Heart right ventricle (tissue), 16 donors: Measurements from ENCODE around the gene RSPH1. TPM values are rescaled to one million over a fixed set of nuclear protein-coding genes. Genes with fewer than 3 reads are reported as not detected.

Experiments
- ATAC-seq, 8 donors: fragments of 200-7000 bp; cut with Tn5 transposase; one replicate each; pipeline ENCODE4 v1.9.1; 2020; ENCODE audit warnings: mild to moderate bottlenecking in 8 of 8, moderate library complexity in 8 of 8, moderate number of reproducible peaks in 1 of 8
- DNase-seq, 2 donors: peaks; one replicate each; pipeline ENCODE4 v3.0.0-alpha.2; 2020
- H3K27ac ChIP-seq, 10 donors: fragments of 200-600 bp; sonication (generic) in 2 of 10; one replicate each; pipeline versions ENCODE4 v1.5.0 to v1.8.0; 2020 to 2022; ENCODE audit warnings: mild to moderate bottlenecking in 3 of 10
- H3K27me3 ChIP-seq, 7 donors: fragments of 200-600 bp; one replicate each; pipeline ENCODE4 v1.8.0; 2021 to 2022; ENCODE audit warnings: mild to moderate bottlenecking in 2 of 7
- H3K36me3 ChIP-seq, 9 donors: fragments of 200-600 bp; sonication (generic) in 1 of 9; one replicate each; pipeline versions ENCODE4 v1.5.0 to v1.8.0; 2020 to 2022; ENCODE audit warnings: mild to moderate bottlenecking in 2 of 9
- H3K4me1 ChIP-seq, 9 donors: fragments of 200-600 bp; sonication (generic) in 1 of 9; one replicate each; pipeline versions ENCODE4 v1.5.0 to v1.8.0; 2020 to 2022; ENCODE audit warnings: mild to moderate bottlenecking in 4 of 9
- H3K4me3 ChIP-seq, 10 donors: fragments of 200-600 bp; sonication (generic) in 2 of 10; one replicate each; pipeline versions ENCODE4 v1.5.0 to v1.8.0; 2020 to 2022; ENCODE audit warnings: mild to moderate bottlenecking in 7 of 10, moderate library complexity in 2 of 10
- H3K9me3 ChIP-seq, 11 donors: fragments of 200-600 bp in 10 of 11; sonication (generic) in 2 of 11; one replicate each; pipeline versions ENCODE4 v1.5.0 to v1.8.0; 2013 to 2022; ENCODE audit warnings: mild to moderate bottlenecking in 2 of 11, control low read depth in 1 of 11, moderate library complexity in 1 of 11
- CTCF ChIP-seq, 9 donors: fragments of 200-600 bp; sonication (generic) in 2 of 9; IDR thresholded peaks; one replicate each; pipeline versions ENCODE4 v1.5.0 to v1.8.0; 2021 to 2022; ENCODE audit warnings: antibody characterized with exemption in 9 of 9, mild to moderate bottlenecking in 5 of 9, moderate library complexity in 1 of 9
- WGBS, 2 donors: extraction: QIAGEN DNeasy Blood & Tissue Kit; methylation state at CpG; one replicate each; pipeline ENCODE4 v1.1.7; 2013; ENCODE audit warnings: inconsistent platforms in 1 of 2; 5-methylcytosine and 5-hydroxymethylcytosine counted together
- intact Hi-C, 10 donors: fragments of 100-400 bp; cut with DNase I; formaldehyde crosslinking; loops; one replicate each; pipeline versions ENCODE4 v1.11.1 to v1.14.2; 2022
- polyA plus RNA-seq, 2 donors: library from polyadenylated mRNA; stranded (reverse); fragments of 200-250 nt; gene quantifications; one replicate each; pipeline ENCODE4 v1.2.3, GENCODE V29; 2013
- total RNA-seq, 10 donors: library from RNA; stranded (reverse); fragmentation: NEBNext Ultra II Directional in 3 of 10; extraction: Animal tissue kit (Norgen Biotek cat#: 25700) in 3 of 10; gene quantifications; one replicate each; pipeline versions ENCODE4 v1.2.1 to v1.2.4, GENCODE V29; 2021 to 2023
- donor health status: Arrhythmogenic right ventricular cardiomyopathy.
- donor health status: ischemic (EF 13 %, LVEDD 7.1; RV severe dilation, severe dysfunction).
- donor health status: healthy with polysubstance abuse.
- donor health status: DM: no; HTN: yes; CAD: no.
- donor health status: DM: no; HTN: no; CAD: no.
- donor health status: ischemic (EF 25% LVEDD 6.9; RV normal size, moderate dysfunction).
- donor health status: ischemic (EF 25% LVEDD 5.7; RV mildly dilated, moderate dysfunction).
- donor health status: healthy.
- donor health status: DM: yes; HTN: yes; CAD: no.
- donor health status: Ischemic cardiomyopathy.
- donor health status: ischemic (EF 35%, LVEDD 5.7; RV mildly dilated, moderate dysfunction).
- donor health status: nonischemic (EF 11% LVEDD 7.7; RV severe dilation, severe dysfunction).
- donor health status: DM: yes; HTN: yes; CAD: no.
- donor health status: PGD.
- donor health status: ischemic (EF 29% LVEDD 5.4; RV normal size, mild dysfunction).
- donor health status: nonischemic (EF 23%, LVEDD 6.1; RV moderate dilation, normal function).

RSPH1 gene
- total and polyA plus RNA-seq, 12 donors: 0.06 to 0.36 (median 0.20) TPM; not detected in 9

GRCh38 chr21:42443876-42444744, 51.9 kb downstream of the RSPH1 start:
- DNase-seq (no peak), ATAC-seq (no peak)
- intact Hi-C loops: loop anchor here in 5 of 10 donors (10.0 kb wide), 3 partner anchors 99 to 129 kb away; partner anchors contain the start of gene TFF3 (in 2 of the 5)
- Histone ChIP-seq H3K27ac (no peak overlapping the region), H3K4me3 (no peak overlapping the region), H3K9me3 (no peaks in the 10 kb centered on the region), H3K36me3 (no peaks in the 10 kb centered on the region), H3K4me1 (no peaks in the 10 kb centered on the region), H3K27me3 (peaks cover 0 to 24% (median 5%) of the 10 kb centered on the region in 7 donors)
- no peak for TF ChIP-seq CTCF (IDR thresholded peaks at IDR 0.05)
- 75 to 76% methylated on average over 34 of the region's 34 CpGs for WGBS, 2 donors

GRCh38 chr21:42443181-42443785, 52.7 kb downstream of the RSPH1 start:
- H3K36me3 ChIP-seq: no peaks in the 10 kb centered on the region
- H3K9me3 ChIP-seq: no peaks in the 10 kb centered on the region
- no peaks in the 10 kb centered on the region for H3K4me1 ChIP-seq
- no peak for TF ChIP-seq CTCF (IDR thresholded peaks at IDR 0.05)
- H3K27me3 ChIP-seq: peaks cover 0 to 24% (median 5%) of the 10 kb centered on the region in 7 donors
- H3K4me3 ChIP-seq: no peak overlapping the region
- H3K27ac ChIP-seq: no peak overlapping the region
- no peak for DNase-seq
- intact Hi-C loops: loop anchor here in 5 of 10 donors (10.0 kb wide), 3 partner anchors 98 to 128 kb away; partner anchors contain the start of gene TFF3 (in 2 of the 5)
- WGBS, 2 donors: 84 to 87% methylated on average over 15 of the region's 15 CpGs
- ATAC-seq: no peak

- intact Hi-C loops: loop anchor here in 5 of 10 donors (10.0 kb wide), 3 partner anchors 97 to 127 kb away; partner anchors contain the start of gene TFF3 (in 2 of the 5)
- ATAC-seq (no peak), DNase-seq (no peak)
- Histone ChIP-seq H3K27me3 (peaks cover 0 to 31% (median 12%) of the 10 kb centered on the region in 7 donors), H3K27ac (no peak overlapping the region), H3K36me3 (no peaks in the 10 kb centered on the region), H3K9me3 (peaks cover 0 to 2% (median 0%) of the 10 kb centered on the region in 11 donors), H3K4me3 (no peak overlapping the region), H3K4me1 (no peaks in the 10 kb centered on the region)
- TF ChIP-seq CTCF (IDR thresholded peaks at IDR 0.05): no peak
- WGBS, 2 donors: 75% methylated on average over 6 of the region's 6 CpGs
Observed at GRCh38 chr21:42441963-42442362, 54.1 kb downstream of the RSPH1 start.

GRCh38 chr21:42440187-42440792, 55.7 kb downstream of the RSPH1 start:
- H3K27me3 ChIP-seq: peaks cover 0 to 29% (median 14%) of the 10 kb centered on the region in 7 donors

More at GRCh38 chr21:42440187-42440792, 55.7 kb downstream of the RSPH1 start:
- TF ChIP-seq CTCF (IDR thresholded peaks at IDR 0.05): no peak
- Histone ChIP-seq H3K4me1 (no peaks in the 10 kb centered on the region), H3K9me3 (peaks cover 0 to 6% (median 0%) of the 10 kb centered on the region in 11 donors), H3K27ac (no peak overlapping the region), H3K4me3 (no peak overlapping the region), H3K36me3 (no peaks in the 10 kb centered on the region)
- no peak for ATAC-seq
- intact Hi-C loops: loop anchor here in 5 of 10 donors (10.0 kb wide), 3 partner anchors 95 to 125 kb away; partner anchors contain the start of gene TFF3 (in 2 of the 5)
- no peak for DNase-seq
- 77% methylated on average over 12 of the region's 12 CpGs for WGBS, 2 donors
